Suppressor macrophage (primary cell): ENCODE measurements around the gene NEUROD2.

Source experiments
- DNase-seq, 4 experiments: peaks; one replicate each; pipeline ENCODE4 v3.0.0-alpha.2; 2020 to 2022

The NEUROD2 gene

GRCh38 chr17:39578272-39578671 lies 29.4 kb downstream of the NEUROD2 start:
- no peak for DNase-seq

- DNase-seq: peak; percentile 6 to 31 (median 18)
These were observed 31.5 kb downstream of the NEUROD2 start for GRCh38 chr17:39576187-39576586.

- peak; percentile 46 to 78 (median 58) for DNase-seq
These were observed 34.0 kb downstream of the NEUROD2 start for GRCh38 chr17:39573447-39574298.

GRCh38 chr17:39572121-39572520 lies 35.6 kb downstream of the NEUROD2 start:
- no peak for DNase-seq

- DNase-seq: peak; percentile 47 to 76 (median 60)
These were observed 38.6 kb downstream of the NEUROD2 start for GRCh38 chr17:39569126-39569525.

- DNase-seq: no peak
These were observed 39.0 kb downstream of the NEUROD2 start for GRCh38 chr17:39568702-39569101.

- DNase-seq: no peak
These were observed 41.4 kb downstream of the NEUROD2 start for GRCh38 chr17:39566094-39566850.

GRCh38 chr17:39564211-39564848 lies 43.4 kb downstream of the NEUROD2 start:
- DNase-seq: no peak

GRCh38 chr17:39563476-39563875 lies 44.2 kb downstream of the NEUROD2 start:
- DNase-seq: no peak

GRCh38 chr17:39562976-39563375 lies 44.7 kb downstream of the NEUROD2 start:
- no peak for DNase-seq

- DNase-seq: no peak
These were observed 45.3 kb downstream of the NEUROD2 start for GRCh38 chr17:39562395-39562794.

- DNase-seq: no peak
These were observed 51.3 kb downstream of the NEUROD2 start for GRCh38 chr17:39556423-39556822.

GRCh38 chr17:39555368-39555767 lies 52.4 kb downstream of the NEUROD2 start:
- no peak for DNase-seq
